Left lung (tissue), 10 donors: Measurements from ENCODE around the gene GAS1. TPM values are rescaled to one million over a fixed set of nuclear protein-coding genes. Genes with fewer than 3 reads are reported as not detected.

Experiments
- ATAC-seq: fragments of 200-7000 bp; cut with Tn5 transposase; one replicate; pipeline ENCODE4 v1.9.1; 2020; ENCODE audit warnings: moderate library complexity
- DNase-seq, 4 donors: peaks; one replicate each; pipeline ENCODE4 v3.0.0-alpha.2; 2013 to 2020
- H3K27ac ChIP-seq, 2 donors: fragments of 200-600 bp; sonication (generic) in 1 of 2; one replicate each; pipeline versions ENCODE4 v1.5.0 to v1.8.0; 2020 to 2021
- H3K27me3 ChIP-seq, 2 donors: fragments of 200-600 bp; sonication (generic) in 1 of 2; one replicate each; pipeline versions ENCODE4 v1.5.0 to v1.8.0; 2020 to 2021
- H3K36me3 ChIP-seq, 2 donors: fragments of 200-600 bp; sonication (generic) in 1 of 2; one replicate each; pipeline versions ENCODE4 v1.5.0 to v1.8.0; 2020 to 2021
- H3K4me1 ChIP-seq, 2 donors: fragments of 200-600 bp; one replicate each; pipeline ENCODE4 v1.8.0; 2021
- H3K4me3 ChIP-seq, 2 donors: fragments of 200-600 bp; sonication (generic) in 1 of 2; one replicate each; pipeline versions ENCODE4 v1.5.0 to v1.8.0; 2020 to 2021; ENCODE audit warnings: mild to moderate bottlenecking in 1 of 2
- H3K9me3 ChIP-seq, 2 donors: fragments of 200-600 bp; sonication (generic) in 1 of 2; one replicate each; pipeline versions ENCODE4 v1.5.0 to v1.8.0; 2020 to 2021
- CTCF ChIP-seq, 2 donors: fragments of 200-600 bp; sonication (generic) in 1 of 2; IDR thresholded peaks; one replicate each; pipeline versions ENCODE4 v1.5.0 to v1.8.0; 2021; ENCODE audit warnings: antibody characterized with exemption in 2 of 2
- intact Hi-C, 2 donors: fragments of 100-400 bp; cut with DNase I; formaldehyde crosslinking; loops; one replicate each; pipeline versions ENCODE4 v1.11.2 to v1.14.2; 2022
- polyA plus RNA-seq, 6 donors: library from polyadenylated mRNA; unstranded; fragments of 120-200 nt; gene quantifications; one replicate each; pipeline ENCODE4 v1.2.1, GENCODE V29; 2013; ENCODE audit not compliant: insufficient read length in 6 of 6
- total RNA-seq, 2 donors: library from RNA; stranded (reverse); fragmentation: NEBNext Ultra II Directional; extraction: Animal tissue kit (Norgen Biotek cat#: 25700); gene quantifications; one replicate each; pipeline ENCODE4 v1.2.1, GENCODE V29; 2021
- donor health status: DM: no; HTN: yes; CAD: no.
- donor health status: DM: no; HTN: no; CAD: no.

Gene GAS1
- total and polyA plus RNA-seq, 8 donors, result 9.8 to 33.5 (median 20.3) TPM

GRCh38 chr9:86991077-86991476, 43.8 kb upstream of the GAS1 start:
- DNase-seq (no peak), ATAC-seq (no peak)
- Histone ChIP-seq H3K4me3 (no peak overlapping the region), H3K27ac (no peak overlapping the region), H3K27me3 (peaks cover 0 to 6% of the 10 kb centered on the region in 2 donors), H3K4me1 (no peaks in the 10 kb centered on the region), H3K36me3 (no peaks in the 10 kb centered on the region), H3K9me3 (no peaks in the 10 kb centered on the region)
- no peak for TF ChIP-seq CTCF (IDR thresholded peaks at IDR 0.05)
- intact Hi-C loops, result no loop called here

- Histone ChIP-seq H3K27me3 (peaks cover 0 to 3% of the 10 kb centered on the region in 2 donors), H3K9me3 (no peaks in the 10 kb centered on the region), H3K4me3 (no peak overlapping the region), H3K4me1 (no peaks in the 10 kb centered on the region), H3K36me3 (no peaks in the 10 kb centered on the region), H3K27ac (no peak overlapping the region)
- intact Hi-C loops, result no loop called here
- DNase-seq, result no peak
- ATAC-seq, result no peak
- no peak for TF ChIP-seq CTCF (IDR thresholded peaks at IDR 0.05)
These were observed 43.0 kb upstream of the GAS1 start for GRCh38 chr9:86990290-86990689.

GRCh38 chr9:86987900-86988299, 40.6 kb upstream of the GAS1 start:
- H3K36me3 ChIP-seq, result no peaks in the 10 kb centered on the region
- no peak overlapping the region for H3K27ac ChIP-seq
- H3K4me1 ChIP-seq, result no peaks in the 10 kb centered on the region
- H3K27me3 ChIP-seq, result peaks cover 0 to 10% of the 10 kb centered on the region in 2 donors
- ATAC-seq (no peak), DNase-seq (no peak)
- no peak for TF ChIP-seq CTCF (IDR thresholded peaks at IDR 0.05)
- no peaks in the 10 kb centered on the region for H3K9me3 ChIP-seq
- intact Hi-C loops, result no loop called here
- no peak overlapping the region for H3K4me3 ChIP-seq

- intact Hi-C loops, result no loop called here
These were observed 37.9 kb upstream of the GAS1 start for GRCh38 chr9:86985132-86985647.

More at GRCh38 chr9:86985132-86985647, 37.9 kb upstream of the GAS1 start:
- no peaks in the 10 kb centered on the region for H3K4me1 ChIP-seq
- H3K36me3 ChIP-seq, result no peaks in the 10 kb centered on the region
- no peak for DNase-seq
- ATAC-seq, result no peak
- no peak overlapping the region for H3K4me3 ChIP-seq
- H3K27me3 ChIP-seq, result peaks cover 0 to 14% of the 10 kb centered on the region in 2 donors
- H3K27ac ChIP-seq, result no peak overlapping the region
- H3K9me3 ChIP-seq, result no peaks in the 10 kb centered on the region
- TF ChIP-seq CTCF (IDR thresholded peaks at IDR 0.05), result no peak
